GM18511 (cell line): ENCODE measurements around the gene RAB11FIP4.

Experiments
- ATAC-seq: cut with Tn5 transposase; IDR thresholded peaks from one replicate; pipeline ENCODE4 v1.9.1; 2021; ENCODE audit warnings: mild to moderate bottlenecking, moderate library complexity; ENCODE audit not compliant: unreplicated experiment

Gene RAB11FIP4

DNA sequence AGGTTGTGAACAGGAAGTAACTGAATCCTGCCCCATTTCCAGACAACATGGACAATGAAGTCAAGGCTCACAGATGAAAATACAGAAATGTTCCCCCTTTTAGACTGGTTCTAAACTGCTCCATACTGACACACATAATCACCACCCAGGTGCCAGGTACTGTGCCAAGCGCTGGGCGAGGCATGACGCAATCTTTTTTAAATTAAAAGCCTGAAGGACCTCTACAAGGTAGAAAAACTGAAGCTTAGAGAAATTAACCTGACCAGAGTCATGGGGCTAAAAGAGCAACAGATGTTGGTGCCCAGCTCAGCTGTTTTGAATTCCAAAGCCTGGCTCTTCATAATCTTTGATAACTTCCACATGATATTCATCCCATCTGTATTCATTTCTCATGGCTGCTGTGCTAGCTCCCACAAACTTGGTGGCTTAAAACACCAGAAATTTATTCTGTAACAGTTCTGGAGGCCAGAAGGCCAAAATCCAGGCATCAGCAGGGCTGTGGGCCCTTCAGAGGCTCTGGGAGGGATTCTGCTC, 4.9 kb upstream of the RAB11FIP4 start:
- no peak for ATAC-seq

DNA sequence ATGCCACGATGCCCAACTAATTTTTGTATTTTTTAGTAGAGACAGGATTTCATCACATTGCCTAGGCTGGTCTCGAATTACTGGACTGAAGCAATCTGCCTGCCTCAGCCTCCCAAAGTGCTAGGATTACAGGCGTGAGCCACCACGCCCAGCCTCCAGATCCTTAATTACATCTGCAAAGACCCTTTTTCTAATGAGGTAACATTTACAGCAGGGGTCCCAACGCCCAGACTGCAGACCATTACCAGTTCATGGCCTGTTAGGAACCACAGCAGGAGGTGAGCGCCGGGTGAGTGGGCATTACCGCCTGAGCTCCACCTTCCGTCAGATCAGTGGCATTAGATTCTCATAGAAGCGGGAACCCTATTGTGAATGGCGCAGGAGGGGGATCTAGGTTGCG, 4.0 kb upstream of the RAB11FIP4 start:
- ATAC-seq, result no peak

- no peak for ATAC-seq
Observed at GRCh38 chr17:31388351-31388750, 3.1 kb upstream of the RAB11FIP4 start.

- no peak for ATAC-seq
Observed at GRCh38 chr17:31388770-31389656, 2.5 kb upstream of the RAB11FIP4 start.

DNA sequence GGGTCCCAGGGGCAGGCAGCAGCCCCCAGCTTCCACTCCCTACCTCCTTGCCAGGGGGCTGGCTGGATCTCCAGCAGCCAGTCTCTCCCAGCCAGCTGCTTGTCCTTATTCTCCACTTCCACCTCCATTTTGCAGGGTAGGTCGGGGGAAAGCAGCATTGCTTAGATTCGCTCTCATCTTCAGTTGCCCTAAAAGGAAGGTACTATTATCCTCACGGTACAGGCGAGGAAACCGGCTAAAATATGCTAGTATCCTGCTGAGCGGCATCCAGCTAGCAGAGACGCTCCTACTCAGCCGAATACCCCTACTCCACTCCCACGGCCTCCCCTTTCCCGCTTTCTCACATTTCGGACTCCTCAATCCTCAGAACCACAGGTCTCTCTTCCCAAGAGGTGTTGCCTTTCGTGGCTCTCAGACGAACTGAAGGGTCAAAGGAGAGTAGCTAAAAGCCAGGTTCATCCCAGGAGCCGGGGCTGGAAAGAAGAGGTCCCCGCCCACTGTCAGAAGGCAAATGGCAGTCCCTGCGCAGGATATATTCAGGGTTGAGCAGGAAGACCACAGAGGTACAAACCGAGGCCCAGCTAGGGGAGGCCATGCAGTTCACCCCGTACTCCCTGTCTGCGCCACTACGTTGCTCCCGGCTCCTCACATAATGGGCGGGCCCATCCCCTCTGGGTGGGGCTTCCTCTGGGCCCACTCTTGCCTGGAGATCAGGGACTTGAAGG, 1.7 kb upstream of the RAB11FIP4 start:
- no peak for ATAC-seq

DNA sequence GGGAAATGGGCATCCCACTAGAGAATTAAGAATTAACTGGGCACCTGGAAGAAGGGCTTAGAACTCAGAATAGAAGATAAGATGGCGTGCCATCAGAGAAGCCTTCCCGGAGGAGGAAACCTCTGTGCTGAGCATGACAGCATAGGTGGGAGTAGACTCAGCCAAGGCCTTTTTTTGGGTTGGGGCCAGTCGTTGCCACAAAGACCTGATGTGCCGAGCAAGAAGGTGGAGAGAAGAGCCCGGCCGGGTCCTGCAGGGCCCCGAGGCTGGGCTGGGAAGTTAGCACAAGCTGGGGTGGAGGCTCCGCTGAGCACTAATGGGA, 1.1 kb upstream of the RAB11FIP4 start:
- no peak for ATAC-seq

- no peak for ATAC-seq
Observed at GRCh38 chr17:31390748-31391495, 553 bp upstream of the RAB11FIP4 start.

GRCh38 chr17:31392002-31392855, 754 bp downstream of the RAB11FIP4 start:
- ATAC-seq, result no peak

DNA sequence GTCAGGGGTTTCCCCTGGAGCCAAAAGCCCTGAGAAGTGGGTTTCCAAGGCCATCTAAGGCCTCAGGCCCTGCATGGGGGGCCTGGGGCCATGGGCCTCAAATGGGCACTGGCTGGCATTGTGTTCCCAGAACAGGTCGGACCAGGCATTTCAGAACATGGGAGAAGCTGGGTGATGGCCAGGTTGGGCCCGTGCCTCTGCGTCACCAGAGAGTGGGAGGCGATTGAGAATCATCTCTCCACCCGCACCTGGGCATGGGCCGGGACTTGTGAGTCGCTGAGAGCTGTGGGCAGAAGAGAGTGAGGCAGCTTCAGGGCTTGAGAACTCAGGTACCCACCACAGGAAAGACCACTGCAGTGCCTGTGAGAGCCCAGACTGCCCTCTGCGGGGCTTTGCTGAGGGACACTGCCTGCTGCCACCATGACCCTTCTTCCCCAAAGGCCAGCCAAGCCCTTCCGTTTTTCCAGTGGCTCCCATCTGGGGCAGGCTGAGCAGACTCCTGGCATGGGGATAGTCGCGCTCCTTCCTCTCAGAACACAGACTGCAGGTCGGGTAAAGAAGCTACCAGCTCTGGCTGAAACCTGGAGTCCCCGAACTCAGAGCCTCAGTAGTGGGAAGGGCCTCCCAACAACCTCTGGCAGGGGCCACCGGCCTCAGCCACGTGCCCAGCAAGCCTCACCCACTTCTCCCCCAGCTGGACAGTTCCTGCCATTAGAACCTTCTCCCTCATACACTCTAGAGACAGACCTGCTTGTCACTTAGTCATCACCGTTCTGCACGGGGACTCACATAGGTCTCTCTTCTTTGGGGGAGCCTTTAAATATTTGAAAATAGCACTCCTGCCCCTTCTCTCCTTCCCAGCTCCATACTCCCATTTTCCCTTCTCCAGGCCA, 1.6 kb downstream of the RAB11FIP4 start:
- no peak for ATAC-seq

- ATAC-seq, result no peak
Observed at GRCh38 chr17:31393749-31394146, 2.3 kb downstream of the RAB11FIP4 start.

DNA sequence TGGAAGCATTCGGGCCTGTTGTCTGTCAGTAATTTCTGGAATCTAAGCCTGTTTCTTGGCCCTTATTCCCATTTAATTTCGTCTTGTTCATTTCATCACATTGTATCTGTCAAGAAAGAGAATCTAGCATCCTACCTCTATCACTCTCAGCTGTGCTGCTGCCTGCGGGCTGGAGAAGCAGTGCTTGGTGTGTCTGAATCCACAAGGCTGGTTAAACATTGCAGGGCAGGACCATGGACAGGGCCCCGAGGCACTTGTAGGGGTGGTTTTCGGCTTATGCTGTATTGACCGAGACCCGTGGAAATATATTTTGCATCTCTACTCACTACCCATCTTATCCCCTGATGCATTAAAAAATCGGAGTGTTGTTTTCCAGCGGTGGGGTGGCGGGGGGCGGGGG, 3.1 kb downstream of the RAB11FIP4 start:
- ATAC-seq, result no peak

- no peak for ATAC-seq
Observed at GRCh38 chr17:31397256-31397939, 5.9 kb downstream of the RAB11FIP4 start.

DNA sequence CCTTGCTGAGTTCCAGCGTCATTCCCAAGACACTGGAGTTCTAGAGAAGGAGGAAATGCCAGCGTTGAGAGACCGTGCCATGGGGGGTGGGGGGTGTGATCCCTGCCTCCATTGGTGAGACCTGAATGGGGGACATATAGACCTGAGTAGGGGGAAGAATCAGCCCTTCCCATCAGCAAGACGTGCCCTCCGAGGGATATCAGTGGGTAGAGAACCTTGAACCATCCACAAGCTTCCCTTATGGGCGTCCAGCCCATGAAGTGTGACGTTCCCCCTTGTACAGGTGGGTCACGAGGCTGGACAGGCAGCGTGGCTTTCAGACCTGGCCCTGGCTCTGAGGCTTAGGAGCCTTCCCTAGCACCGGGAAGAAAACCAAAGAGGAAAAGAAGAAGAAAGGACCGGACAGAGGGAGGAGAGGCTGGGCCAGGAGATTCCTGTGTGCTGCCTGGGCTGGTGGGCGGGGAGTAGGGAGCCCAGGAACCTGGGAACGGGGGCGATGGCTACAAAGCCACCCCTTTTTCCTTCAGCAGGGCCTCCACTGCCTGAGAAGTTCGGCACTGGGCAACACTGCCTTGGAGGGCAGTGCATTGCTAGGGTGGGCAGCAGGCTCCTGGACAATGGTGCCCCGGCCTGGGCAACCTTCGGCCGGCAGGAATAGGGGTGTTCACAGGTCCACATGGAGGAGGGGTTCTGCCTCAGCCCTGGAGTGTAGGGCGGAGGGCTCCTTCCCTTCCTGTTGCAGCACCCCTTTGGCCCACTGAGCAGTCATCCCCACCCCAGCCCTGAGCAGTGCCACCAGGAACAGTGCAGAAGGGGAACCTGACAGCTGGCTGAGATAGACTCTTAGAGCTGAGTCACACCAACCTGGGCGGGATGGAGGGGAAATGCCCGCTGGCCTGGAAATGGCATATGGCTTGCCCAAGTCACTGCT, 7.2 kb downstream of the RAB11FIP4 start:
- ATAC-seq, result no peak

DNA sequence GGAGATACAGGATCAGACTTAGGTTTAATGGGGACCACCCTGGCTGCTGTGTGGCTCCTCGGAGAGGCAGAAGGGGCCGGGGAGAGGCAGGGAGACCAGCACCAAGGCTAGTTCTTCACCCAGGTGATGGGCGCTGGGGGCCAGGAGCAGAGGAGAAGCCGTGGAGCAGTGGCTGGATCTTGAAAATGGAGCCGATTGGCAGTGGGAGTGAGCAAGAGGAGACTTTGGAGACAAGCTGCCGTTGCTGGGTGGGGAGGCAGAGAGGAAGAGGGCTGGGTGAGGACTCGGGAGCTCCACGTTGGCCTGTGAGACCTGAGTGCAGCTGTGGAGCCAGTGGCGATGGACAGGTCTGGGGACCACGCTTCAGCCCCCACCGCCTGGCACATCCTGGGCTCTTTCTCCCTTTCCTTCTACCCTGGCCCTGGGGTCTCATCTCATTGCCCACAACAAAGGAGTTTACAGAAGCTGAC, 9.0 kb downstream of the RAB11FIP4 start:
- no peak for ATAC-seq

- no peak for ATAC-seq
Observed at GRCh38 chr17:31401456-31402254, 10.2 kb downstream of the RAB11FIP4 start.

DNA sequence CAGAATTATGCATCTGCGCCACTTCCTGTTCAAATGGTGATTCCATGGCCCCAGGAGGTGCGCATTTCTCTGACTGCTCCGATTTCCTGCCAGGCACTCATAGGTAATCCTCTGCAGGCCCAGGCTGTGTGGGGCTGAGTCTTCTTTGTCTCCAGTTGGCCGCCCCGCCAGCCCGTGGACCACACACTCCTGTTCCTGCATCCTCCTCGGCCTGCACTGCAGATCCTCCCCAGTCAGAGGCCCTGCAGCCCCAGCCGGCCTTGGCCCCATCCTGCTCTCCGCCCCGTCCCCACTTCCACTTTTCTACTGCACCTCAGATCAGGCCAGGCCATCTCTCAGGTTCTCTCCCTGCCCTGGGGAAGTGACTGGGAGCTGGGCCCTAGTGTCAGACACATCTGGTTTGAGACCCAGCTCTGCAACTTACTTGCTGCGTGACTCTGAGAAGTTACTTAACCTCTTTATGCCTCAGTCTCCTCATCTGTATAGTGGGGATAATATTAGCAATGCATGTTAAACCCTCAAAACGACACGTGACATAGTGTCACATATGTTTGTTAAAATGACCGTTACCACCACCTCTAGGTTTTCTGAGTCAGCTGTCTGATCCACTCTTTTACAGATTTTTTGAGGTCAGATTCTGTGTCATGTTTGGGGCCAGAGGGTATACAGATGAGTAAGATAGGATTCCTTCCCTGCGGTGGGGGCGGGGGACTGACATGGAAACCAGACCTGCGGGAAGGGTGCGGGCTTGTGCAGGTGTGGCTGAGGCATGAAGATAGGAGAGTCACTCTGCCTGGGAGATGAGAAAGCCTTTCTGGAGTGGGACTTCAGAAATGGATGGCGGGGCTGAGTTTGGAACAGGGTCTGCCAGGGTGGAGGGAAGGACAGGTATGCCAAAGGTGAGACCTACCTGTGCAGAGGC, 12.8 kb downstream of the RAB11FIP4 start:
- ATAC-seq, result no peak
